WERI-Rb-1 (cell line): ENCODE results near the gene PDE7B.

Experiments
- DNase-seq: peaks from one replicate; pipeline ENCODE4 v3.0.0-alpha.2; 2020
- H3K27ac ChIP-seq: fragments of 250-450 bp; sonication (Bioruptor Pico); 2 replicates; pipeline ENCODE4 v1.5.1; 2020; ENCODE audit warnings: mild to moderate bottlenecking, moderate library complexity
- H3K27me3 ChIP-seq: fragments of 250-450 bp; sonication (Bioruptor Pico); 2 replicates; pipeline ENCODE4 v1.5.1; 2021; ENCODE audit warnings: mild to moderate bottlenecking, low read depth, moderate library complexity; ENCODE audit not compliant: insufficient read depth, severe bottlenecking
- H3K36me3 ChIP-seq: fragments of 250-450 bp; sonication (Bioruptor Pico); 2 replicates; pipeline ENCODE4 v1.5.1; 2020; ENCODE audit warnings: mild to moderate bottlenecking, moderate library complexity
- H3K4me3 ChIP-seq: 2 replicates; pipeline ENCODE4 v1.5.1; 2011; ENCODE audit warnings: low read depth, mild to moderate bottlenecking, control low read depth, low read length
- H3K9me3 ChIP-seq: fragments of 250-450 bp; sonication (Bioruptor Pico); 2 replicates; pipeline ENCODE4 v1.5.1; 2021; ENCODE audit warnings: mild to moderate bottlenecking, moderate library complexity; ENCODE audit not compliant: severe bottlenecking
- CTCF ChIP-seq: IDR thresholded peaks from 2 replicates; pipeline ENCODE4 v1.5.1; 2011; ENCODE audit warnings: low read depth, mild to moderate bottlenecking, control low read depth, inconsistent platforms, low read length

PDE7B gene

DNA sequence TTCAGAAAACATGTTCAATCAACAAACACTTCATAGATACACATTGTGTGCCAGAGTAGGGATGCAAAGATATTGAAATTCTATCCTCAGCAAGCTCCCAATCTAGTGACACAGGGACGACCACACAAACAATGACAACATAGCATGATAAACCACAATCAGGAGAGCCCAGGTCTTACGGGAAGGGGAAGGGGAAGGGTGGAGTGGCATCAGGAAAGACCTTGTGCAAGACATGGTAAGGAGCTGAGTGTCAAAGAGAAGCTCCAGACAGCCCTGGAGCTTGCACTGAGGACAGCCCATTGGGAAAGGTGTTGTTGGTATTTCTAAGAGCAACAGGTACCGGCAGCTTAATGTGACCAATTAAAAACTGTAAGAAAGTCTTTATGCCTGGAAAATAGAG is 103.6 kb downstream of the PDE7B start:
- Histone ChIP-seq H3K27ac (no peak overlapping the region), H3K27me3 (no peaks in the 10 kb centered on the region), H3K4me3 (no peak overlapping the region), H3K36me3 (no peaks in the 10 kb centered on the region), H3K9me3 (no peaks in the 10 kb centered on the region)
- TF ChIP-seq CTCF, result no peak
- DNase-seq, result no peak

GRCh38 chr6:135962731-135963130 is 111.2 kb downstream of the PDE7B start:
- no peaks in the 10 kb centered on the region for H3K27me3 ChIP-seq
- no peak for DNase-seq
- no peaks in the 10 kb centered on the region for H3K9me3 ChIP-seq
- H3K36me3 ChIP-seq, result no peaks in the 10 kb centered on the region
- TF ChIP-seq CTCF, result no peak
- no peak overlapping the region for H3K4me3 ChIP-seq
- H3K27ac ChIP-seq, result no peak overlapping the region

DNA sequence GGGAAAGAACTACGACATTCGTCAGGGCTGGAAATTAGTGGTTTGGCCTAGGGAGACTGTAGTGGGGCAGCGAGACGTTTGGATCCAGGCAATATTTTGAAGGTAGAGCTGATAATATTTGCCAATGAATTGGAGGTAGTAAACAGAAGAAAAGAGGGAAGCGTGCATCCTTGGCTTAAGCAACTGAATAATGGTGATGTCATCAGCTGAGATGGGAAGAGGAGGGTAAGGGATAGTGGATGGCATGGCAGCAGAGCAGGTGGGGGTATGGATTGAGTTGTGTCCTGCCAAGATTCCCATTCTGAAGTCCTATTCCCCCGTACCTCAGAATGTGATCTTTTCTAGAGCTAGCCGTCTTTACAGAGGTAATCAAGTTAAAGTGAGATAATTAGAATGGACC is 119.2 kb downstream of the PDE7B start:
- H3K9me3 ChIP-seq, result no peaks in the 10 kb centered on the region
- no peak overlapping the region for H3K4me3 ChIP-seq
- DNase-seq, result no peak
- H3K27me3 ChIP-seq, result no peaks in the 10 kb centered on the region
- H3K36me3 ChIP-seq, result no peaks in the 10 kb centered on the region
- no peak for TF ChIP-seq CTCF
- H3K27ac ChIP-seq, result no peak overlapping the region

DNA sequence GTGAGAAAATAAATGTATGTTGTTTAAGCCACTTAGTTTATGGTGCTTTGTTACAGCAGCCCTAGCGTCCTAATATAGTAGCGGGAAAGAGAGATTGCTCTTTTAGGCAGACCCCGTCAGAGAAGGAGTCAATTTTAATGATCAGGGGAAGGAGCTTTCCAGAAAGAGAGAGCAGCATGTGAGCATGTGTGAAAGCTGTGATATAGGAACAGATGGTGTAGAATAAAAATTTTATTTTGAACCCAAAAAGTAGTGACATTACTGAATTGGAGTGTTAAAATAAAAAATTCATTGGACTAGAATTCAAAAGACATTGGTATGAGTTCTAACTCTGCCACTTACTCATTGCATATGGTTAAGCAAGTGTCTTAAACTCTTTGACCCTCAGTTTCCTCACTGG is 119.8 kb downstream of the PDE7B start:
- H3K36me3 ChIP-seq, result no peaks in the 10 kb centered on the region
- H3K4me3 ChIP-seq, result no peak overlapping the region

GRCh38 chr6:135972150-135972549 is 120.6 kb downstream of the PDE7B start:
- Histone ChIP-seq H3K27me3 (no peaks in the 10 kb centered on the region), H3K27ac (no peak overlapping the region), H3K36me3 (no peaks in the 10 kb centered on the region), H3K9me3 (no peaks in the 10 kb centered on the region), H3K4me3 (no peak overlapping the region)
- no peak for DNase-seq
- no peak for TF ChIP-seq CTCF

More for the DNA sequence above, 119.8 kb downstream of the PDE7B start:
- no peaks in the 10 kb centered on the region for H3K27me3 ChIP-seq
- no peaks in the 10 kb centered on the region for H3K9me3 ChIP-seq
- no peak for DNase-seq
- H3K27ac ChIP-seq, result no peak overlapping the region
- no peak for TF ChIP-seq CTCF

- Histone ChIP-seq H3K27me3 (no peaks in the 10 kb centered on the region), H3K36me3 (no peaks in the 10 kb centered on the region), H3K27ac (no peak overlapping the region), H3K4me3 (no peak overlapping the region), H3K9me3 (no peaks in the 10 kb centered on the region)
- no peak for TF ChIP-seq CTCF
- no peak for DNase-seq
Observed at GRCh38 chr6:135972586-135972985, 121.1 kb downstream of the PDE7B start.
